NCI-H1417 treated with DMSO at 0.1 percent for 48 hours (cell line): ENCODE measurements around the gene NPM3.

Experiments
- DNase-seq: peaks from one replicate; lab custom pipeline; 2025; lab: John Stamatoyannopoulos, UW

NPM3 gene, protein sequence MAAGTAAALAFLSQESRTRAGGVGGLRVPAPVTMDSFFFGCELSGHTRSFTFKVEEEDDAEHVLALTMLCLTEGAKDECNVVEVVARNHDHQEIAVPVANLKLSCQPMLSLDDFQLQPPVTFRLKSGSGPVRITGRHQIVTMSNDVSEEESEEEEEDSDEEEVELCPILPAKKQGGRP

GRCh38 chr10:101782811-101783735, at the start of gene NPM3:
Gene NPM3 (minus strand): TSS chr10:101783446. CDS start chr10:101783390, 56 bp downstream.
- DNase-seq = no peak

GRCh38 chr10:101832325-101832771, 49.1 kb upstream of the NPM3 start:
- no peak for DNase-seq

GRCh38 chr10:101831169-101831811, 48.0 kb upstream of the NPM3 start:
- no peak for DNase-seq

DNA sequence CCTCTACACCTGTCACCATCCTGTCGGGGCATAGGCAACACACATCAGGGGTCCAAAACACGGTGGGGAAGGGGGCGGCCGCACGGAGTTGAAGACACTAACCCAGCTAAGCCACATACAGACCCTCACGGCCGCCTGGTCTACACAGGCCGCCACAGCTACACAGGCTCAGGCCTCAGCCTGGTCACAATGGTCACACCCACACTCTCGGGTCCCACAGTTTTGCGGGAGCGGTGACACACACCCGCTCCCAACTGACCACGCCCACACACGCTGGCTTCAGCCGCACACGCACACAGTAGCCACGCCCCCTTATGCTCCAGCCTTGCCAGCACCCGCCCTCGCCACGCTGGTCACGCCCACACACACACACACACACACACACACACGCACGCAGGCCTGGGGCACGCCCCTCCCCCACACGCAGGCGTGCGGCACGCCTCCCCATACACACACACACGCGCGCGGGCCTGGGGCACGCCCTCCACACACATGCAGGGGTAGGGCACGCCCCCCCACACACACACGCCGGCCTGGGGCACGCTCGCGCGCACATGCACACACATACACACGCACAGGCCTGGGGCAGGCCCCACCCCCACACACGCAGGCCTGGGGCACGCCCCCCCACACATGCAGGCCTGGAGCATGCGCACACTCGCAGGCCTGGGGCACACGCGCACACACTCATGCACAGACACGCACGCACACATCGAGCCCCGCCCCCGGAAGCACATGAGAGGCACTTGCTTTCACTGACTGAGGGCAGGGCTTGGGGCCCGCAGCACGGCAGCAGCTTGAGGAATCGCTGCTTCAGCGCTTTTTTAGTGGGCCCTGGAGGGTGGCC, 47.3 kb upstream of the NPM3 start:
- peak; percentile 16 for DNase-seq

GRCh38 chr10:101829561-101830315, 46.5 kb upstream of the NPM3 start:
- no peak for DNase-seq

DNA sequence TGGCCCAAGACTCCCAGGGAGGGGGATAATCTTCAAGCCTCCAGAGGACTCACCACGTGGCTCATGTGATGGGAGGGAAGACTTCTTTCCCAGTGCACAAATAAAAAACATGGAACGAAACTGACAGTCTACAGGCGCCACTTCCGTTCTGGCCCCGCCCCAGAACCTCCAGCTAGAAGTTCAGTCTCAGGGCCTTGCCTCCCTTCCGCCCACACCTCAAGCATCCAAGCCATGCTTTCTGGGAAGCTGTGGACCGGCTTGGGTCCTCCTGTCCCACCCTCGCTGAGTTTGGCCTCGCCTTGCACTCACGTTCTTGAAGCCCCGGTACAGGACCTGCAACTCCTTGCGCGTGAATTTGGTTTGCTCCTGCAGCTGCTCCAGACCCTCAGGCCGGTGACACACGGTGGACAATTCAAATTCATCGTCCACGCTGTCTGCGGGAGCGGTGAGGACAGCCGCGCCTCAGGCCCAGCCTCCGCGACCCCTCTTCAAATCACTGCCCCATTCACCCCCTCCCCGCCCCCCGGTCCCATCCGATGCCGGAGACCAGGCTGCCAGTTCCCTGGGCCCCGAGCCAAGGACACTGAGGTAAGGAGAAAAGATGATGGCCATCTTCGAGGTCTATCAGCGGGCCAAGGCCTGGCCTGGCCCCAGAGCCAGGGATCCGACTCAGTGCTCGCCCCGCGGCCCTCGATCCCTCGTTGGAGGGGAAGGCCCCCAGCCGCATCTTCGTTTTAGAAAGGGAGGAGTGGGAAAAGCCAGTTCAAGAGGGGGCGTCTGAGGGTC, 45.7 kb upstream of the NPM3 start:
- DNase-seq = no peak

GRCh38 chr10:101827919-101828600, 44.8 kb upstream of the NPM3 start:
- no peak for DNase-seq

DNA sequence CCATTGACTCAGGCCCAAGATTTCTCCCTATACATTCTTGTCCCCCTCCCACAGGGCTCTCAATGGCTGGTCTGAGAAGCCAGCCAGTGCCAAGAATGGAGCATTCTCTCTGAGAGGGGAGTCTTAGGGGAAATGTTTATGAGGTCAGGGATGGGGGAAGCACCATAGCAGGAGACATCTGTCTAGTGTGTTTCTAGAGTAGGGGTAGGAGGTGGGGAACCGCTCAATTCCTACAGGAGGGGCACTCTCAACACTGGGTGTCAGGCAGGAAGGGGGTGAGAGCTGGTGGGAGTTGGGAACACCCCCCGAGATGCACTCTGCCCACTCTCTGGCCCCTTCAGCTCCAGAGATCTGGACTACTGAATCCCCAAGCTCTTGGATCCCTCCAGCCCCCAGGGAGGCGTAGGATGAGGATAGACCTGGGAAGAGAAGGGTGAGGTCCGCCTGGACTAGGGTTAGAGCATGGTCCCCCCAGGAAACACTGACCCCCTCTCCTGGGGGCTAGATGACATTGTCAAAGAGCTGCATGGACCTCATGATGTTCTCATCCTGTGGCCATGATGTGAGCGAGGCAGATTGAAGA, 43.7 kb upstream of the NPM3 start:
- DNase-seq = no peak

DNA sequence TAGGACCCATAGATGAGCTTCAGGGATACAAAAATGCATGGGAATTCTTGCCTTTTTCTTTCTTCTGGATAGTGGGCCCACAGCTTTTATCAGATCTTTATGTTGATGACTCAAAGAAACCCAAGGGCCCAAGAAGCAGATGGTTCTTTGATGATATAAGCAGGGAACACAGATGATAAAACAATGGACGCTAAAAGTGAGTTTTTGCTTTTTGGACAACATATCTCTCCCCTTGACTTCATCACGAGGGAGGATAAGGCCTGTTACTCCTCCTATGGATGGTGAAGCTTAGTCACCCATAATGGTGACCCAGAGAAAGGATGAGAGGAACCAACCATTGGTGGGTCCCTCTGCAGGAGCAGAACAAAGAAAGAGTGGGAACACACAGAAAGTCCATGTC, 41.5 kb upstream of the NPM3 start:
- DNase-seq = no peak

DNA sequence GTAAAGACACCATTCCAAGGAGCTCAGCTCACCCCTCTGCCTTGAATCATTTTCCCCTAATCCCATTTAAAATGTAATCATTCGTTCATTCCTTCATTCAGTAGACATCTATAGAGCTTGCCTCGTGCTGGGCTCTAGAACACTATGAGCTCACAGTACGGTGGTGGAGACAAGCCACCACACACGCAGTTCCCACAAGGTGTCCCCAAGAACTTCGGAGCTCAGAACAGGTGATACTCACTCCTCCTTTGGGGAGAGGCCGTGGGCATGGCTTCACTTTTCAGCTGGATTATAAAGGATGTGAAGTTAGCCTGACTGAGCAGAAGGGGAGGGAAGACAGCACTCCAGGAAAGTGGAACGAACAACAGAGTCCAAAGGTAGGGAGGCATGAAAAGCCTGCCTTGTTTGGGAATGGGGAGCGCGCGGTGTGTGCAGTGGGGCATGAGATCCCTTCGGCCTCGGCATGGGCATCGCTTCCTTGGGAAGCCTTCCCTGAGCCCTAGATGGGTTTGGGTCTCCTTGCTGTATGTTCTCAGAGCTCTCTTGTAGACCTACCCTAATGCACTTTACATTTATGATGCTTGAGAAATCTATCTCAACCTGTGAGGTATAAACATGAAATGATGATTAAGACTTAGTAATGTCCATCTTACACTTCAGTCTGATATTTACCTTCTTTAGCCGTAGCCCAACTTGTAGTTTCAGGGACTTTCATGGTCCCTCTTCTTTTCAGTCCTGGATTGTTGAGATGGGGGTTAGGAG, 35.8 kb upstream of the NPM3 start:
- no peak for DNase-seq

- peak; percentile 89 for DNase-seq
Observed at GRCh38 chr10:101818119-101818871, 35.0 kb upstream of the NPM3 start, which contains the start of gene OGA. Gene OGA (minus strand): TSS chr10:101818444. CDS start chr10:101818022, 422 bp downstream.

DNA sequence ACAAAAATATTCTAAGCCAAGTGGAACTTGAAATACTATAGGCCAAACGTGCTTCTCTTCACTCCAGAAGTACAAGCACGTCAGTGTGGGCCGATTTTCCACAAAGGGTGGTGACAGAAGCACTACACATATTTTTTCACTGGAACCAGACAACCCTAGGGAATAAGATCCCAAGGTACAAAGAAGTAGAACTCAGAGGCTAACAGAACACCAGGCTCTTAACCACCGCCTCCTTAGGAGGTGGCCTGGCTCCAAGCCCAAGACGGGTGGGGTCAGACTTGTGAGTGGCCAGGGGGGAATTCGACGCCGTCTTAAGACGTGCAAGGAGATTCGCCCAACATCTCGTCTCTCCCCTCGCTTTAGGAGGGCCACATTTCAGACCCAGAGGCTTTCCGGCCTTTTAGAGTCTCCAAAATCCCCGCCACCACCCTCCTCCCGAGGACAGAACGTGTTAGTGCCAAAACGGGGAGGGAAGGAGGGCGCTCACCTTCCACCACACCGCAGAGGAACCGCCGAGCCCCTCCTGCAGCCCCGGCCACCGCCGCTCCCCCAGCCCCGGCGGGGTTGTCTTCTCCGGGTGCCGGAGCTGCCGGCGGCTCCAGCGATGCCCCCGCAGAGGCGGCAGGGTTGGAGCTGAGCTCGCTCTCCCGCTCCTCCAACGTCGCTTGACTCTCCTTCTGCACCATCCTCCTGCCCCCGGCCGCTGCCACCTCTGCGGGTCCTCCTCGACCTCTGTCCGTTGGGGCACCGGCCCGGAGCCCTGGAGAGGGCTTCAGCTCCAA, 34.3 kb upstream of the NPM3 start:
- DNase-seq = no peak

- no peak for DNase-seq
Observed at GRCh38 chr10:101816913-101817336, 33.7 kb upstream of the NPM3 start.

GRCh38 chr10:101816376-101816775, 33.1 kb upstream of the NPM3 start:
- DNase-seq = no peak

DNA sequence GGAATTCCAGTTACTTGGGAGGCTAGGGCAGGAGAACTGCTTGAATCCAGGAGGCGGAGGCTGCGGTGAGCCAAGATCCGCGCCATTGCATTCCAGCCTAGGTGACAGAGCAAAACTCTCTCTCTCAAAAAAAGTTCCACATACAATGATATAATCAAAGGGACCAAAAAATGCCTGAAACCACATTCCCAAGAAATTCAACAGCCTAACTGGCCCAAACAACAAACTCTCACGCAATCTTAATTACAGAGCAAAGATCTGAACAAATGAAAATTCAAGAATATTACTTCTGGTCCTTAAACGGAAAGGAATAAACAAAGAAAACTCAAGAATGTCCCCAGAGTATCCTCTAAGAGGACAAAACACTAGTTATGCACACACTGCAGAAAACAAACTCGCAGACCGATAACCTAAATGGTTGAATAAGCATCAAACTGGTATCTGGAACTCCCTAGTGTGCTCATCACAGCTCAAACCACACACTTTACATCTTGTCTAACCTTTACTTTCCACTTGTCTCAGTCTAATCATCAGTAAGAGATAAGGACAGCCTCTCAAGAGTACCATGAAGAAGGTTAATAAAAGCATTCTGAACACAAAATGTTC, 31.3 kb upstream of the NPM3 start:
- DNase-seq = no peak

GRCh38 chr10:101812606-101813005, 29.4 kb upstream of the NPM3 start:
- DNase-seq = no peak
